Left lung (tissue), 10 donors: ENCODE results near the gene CENPK. TPM values are rescaled to one million over a fixed set of nuclear protein-coding genes. Genes with fewer than 3 reads are reported as not detected.

Experiments
- ATAC-seq: fragments of 200-7000 bp; cut with Tn5 transposase; one replicate; pipeline ENCODE4 v1.9.1; 2020; ENCODE audit warnings: moderate library complexity
- DNase-seq, 4 donors: peaks; one replicate each; pipeline ENCODE4 v3.0.0-alpha.2; 2013 to 2020
- H3K27ac ChIP-seq, 2 donors: fragments of 200-600 bp; sonication (generic) in 1 of 2; one replicate each; pipeline versions ENCODE4 v1.5.0 to v1.8.0; 2020 to 2021
- H3K27me3 ChIP-seq, 2 donors: fragments of 200-600 bp; sonication (generic) in 1 of 2; one replicate each; pipeline versions ENCODE4 v1.5.0 to v1.8.0; 2020 to 2021
- H3K36me3 ChIP-seq, 2 donors: fragments of 200-600 bp; sonication (generic) in 1 of 2; one replicate each; pipeline versions ENCODE4 v1.5.0 to v1.8.0; 2020 to 2021
- H3K4me1 ChIP-seq, 2 donors: fragments of 200-600 bp; one replicate each; pipeline ENCODE4 v1.8.0; 2021
- H3K4me3 ChIP-seq, 2 donors: fragments of 200-600 bp; sonication (generic) in 1 of 2; one replicate each; pipeline versions ENCODE4 v1.5.0 to v1.8.0; 2020 to 2021; ENCODE audit warnings: mild to moderate bottlenecking in 1 of 2
- H3K9me3 ChIP-seq, 2 donors: fragments of 200-600 bp; sonication (generic) in 1 of 2; one replicate each; pipeline versions ENCODE4 v1.5.0 to v1.8.0; 2020 to 2021
- intact Hi-C, 2 donors: fragments of 100-400 bp; cut with DNase I; formaldehyde crosslinking; loops; one replicate each; pipeline versions ENCODE4 v1.11.2 to v1.14.2; 2022
- polyA plus RNA-seq, 6 donors: library from polyadenylated mRNA; unstranded; fragments of 120-200 nt; gene quantifications; one replicate each; pipeline ENCODE4 v1.2.1, GENCODE V29; 2013; ENCODE audit not compliant: insufficient read length in 6 of 6
- total RNA-seq, 2 donors: library from RNA; stranded (reverse); fragmentation: NEBNext Ultra II Directional; extraction: Animal tissue kit (Norgen Biotek cat#: 25700); gene quantifications; one replicate each; pipeline ENCODE4 v1.2.1, GENCODE V29; 2021
- TF ChIP-seq, protein P1 (sequence below), 2 donors: fragments of 200-600 bp; sonication (generic) in 1 of 2; IDR thresholded peaks; one replicate each; pipeline versions ENCODE4 v1.5.0 to v1.8.0; 2021; ENCODE audit warnings: antibody characterized with exemption in 2 of 2
- donor health status: DM: no; HTN: yes; CAD: no.
- donor health status: DM: no; HTN: no; CAD: no.

CENPK gene
- total and polyA plus RNA-seq, 8 donors = 8.3 to 68.2 (median 48.4) TPM

GRCh38 chr5:65556718-65557117, 6.2 kb downstream of the CENPK start:
- TF ChIP-seq, protein P1, sequence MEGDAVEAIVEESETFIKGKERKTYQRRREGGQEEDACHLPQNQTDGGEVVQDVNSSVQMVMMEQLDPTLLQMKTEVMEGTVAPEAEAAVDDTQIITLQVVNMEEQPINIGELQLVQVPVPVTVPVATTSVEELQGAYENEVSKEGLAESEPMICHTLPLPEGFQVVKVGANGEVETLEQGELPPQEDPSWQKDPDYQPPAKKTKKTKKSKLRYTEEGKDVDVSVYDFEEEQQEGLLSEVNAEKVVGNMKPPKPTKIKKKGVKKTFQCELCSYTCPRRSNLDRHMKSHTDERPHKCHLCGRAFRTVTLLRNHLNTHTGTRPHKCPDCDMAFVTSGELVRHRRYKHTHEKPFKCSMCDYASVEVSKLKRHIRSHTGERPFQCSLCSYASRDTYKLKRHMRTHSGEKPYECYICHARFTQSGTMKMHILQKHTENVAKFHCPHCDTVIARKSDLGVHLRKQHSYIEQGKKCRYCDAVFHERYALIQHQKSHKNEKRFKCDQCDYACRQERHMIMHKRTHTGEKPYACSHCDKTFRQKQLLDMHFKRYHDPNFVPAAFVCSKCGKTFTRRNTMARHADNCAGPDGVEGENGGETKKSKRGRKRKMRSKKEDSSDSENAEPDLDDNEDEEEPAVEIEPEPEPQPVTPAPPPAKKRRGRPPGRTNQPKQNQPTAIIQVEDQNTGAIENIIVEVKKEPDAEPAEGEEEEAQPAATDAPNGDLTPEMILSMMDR (IDR thresholded peaks at IDR 0.05) = no peak
- no peak for DNase-seq
- no peak overlapping the region for H3K27ac ChIP-seq
- no peak overlapping the region for H3K4me3 ChIP-seq
- H3K27me3 ChIP-seq = no peaks in the 10 kb centered on the region
- no peaks in the 10 kb centered on the region for H3K36me3 ChIP-seq
- intact Hi-C loops = no loop called here
- ATAC-seq = no peak
- no peaks in the 10 kb centered on the region for H3K9me3 ChIP-seq
- H3K4me1 ChIP-seq = peaks cover 0 to under 1% of the 10 kb centered on the region in 2 donors

DNA sequence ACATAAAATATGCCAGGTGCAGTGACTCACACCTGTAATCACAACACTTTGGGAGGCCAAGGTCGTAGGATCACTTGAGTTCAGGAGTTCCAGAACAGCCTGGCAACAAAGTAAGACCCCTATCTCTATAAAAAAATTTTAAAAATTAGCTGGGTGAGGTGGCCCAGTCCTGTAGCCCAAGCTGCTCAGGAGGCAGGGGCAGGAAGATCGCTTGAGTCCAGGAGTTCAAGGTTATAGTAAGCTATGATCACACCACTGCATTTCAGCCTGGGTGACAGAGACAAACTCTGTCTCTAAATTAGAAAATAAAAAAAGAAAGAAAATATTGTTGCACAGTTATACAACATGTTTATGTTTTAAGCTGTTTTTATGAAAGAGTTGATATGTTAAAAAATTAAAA, 6.8 kb downstream of the CENPK start:
- TF ChIP-seq, protein P1 (IDR thresholded peaks at IDR 0.05) = no peak
- intact Hi-C loops = no loop called here
- H3K4me3 ChIP-seq = no peak overlapping the region
- H3K4me1 ChIP-seq = no peaks in the 10 kb centered on the region
- no peaks in the 10 kb centered on the region for H3K9me3 ChIP-seq
- no peak for ATAC-seq
- DNase-seq = no peak
- H3K36me3 ChIP-seq = no peaks in the 10 kb centered on the region
- H3K27me3 ChIP-seq = no peaks in the 10 kb centered on the region
- no peak overlapping the region for H3K27ac ChIP-seq

DNA sequence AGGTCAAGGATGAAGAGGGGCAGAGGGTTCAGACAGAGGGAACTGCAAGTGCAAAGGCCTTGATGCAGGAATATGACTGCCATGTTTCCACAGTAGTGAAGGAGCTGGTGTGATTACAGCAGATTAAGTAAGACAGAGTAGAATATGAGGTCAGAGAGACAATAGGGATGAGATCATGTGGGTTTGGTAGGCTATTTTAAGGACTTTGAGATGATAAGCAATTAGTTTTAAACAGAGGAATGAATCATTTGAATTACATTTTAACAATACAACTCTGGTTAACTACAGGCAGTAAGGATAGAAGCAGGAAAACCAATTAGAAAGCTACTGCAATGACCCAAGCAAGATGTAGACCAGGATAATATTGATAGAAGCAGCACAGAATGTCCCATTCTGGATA, 7.7 kb downstream of the CENPK start:
- ATAC-seq (no peak), DNase-seq (no peak)
- intact Hi-C loops = no loop called here
- H3K27me3 ChIP-seq = no peaks in the 10 kb centered on the region
- H3K4me3 ChIP-seq = no peak overlapping the region
- H3K9me3 ChIP-seq = no peaks in the 10 kb centered on the region
- H3K36me3 ChIP-seq = no peaks in the 10 kb centered on the region
- H3K27ac ChIP-seq = no peak overlapping the region
- H3K4me1 ChIP-seq = no peaks in the 10 kb centered on the region
- TF ChIP-seq, protein P1 (IDR thresholded peaks at IDR 0.05) = no peak

GRCh38 chr5:65553941-65554340, 9.0 kb downstream of the CENPK start:
- DNase-seq (no peak), ATAC-seq (no peak)
- Histone ChIP-seq H3K27me3 (no peaks in the 10 kb centered on the region), H3K9me3 (no peaks in the 10 kb centered on the region), H3K27ac (no peak overlapping the region), H3K4me3 (no peak overlapping the region), H3K36me3 (no peaks in the 10 kb centered on the region), H3K4me1 (no peaks in the 10 kb centered on the region)
- intact Hi-C loops = no loop called here
- TF ChIP-seq, protein P1 (IDR thresholded peaks at IDR 0.05) = no peak

DNA sequence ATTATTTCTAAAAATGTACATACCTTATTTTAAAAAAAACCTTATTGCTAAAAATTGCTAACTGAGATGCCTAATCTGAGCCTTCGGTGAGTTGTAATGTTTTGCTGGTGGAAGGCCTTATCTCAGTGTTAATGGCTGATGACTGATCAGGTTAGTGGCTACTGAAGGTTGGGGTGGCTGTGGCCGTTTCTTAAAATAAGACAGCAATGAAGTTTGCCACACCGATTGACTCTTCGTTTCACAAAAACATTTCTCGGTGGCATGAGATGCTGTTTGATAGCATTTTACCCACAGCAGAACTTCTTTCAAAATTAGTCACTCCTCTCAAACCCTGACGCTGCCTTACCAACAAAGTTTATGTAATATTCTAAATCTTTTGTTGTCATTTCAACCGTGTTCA, 14.7 kb downstream of the CENPK start:
- Histone ChIP-seq H3K27me3 (no peaks in the 10 kb centered on the region), H3K4me1 (no peaks in the 10 kb centered on the region), H3K4me3 (no peak overlapping the region), H3K9me3 (no peaks in the 10 kb centered on the region), H3K27ac (no peak overlapping the region), H3K36me3 (no peaks in the 10 kb centered on the region)
- intact Hi-C loops = no loop called here
- DNase-seq (no peak), ATAC-seq (no peak)
- TF ChIP-seq, protein P1 (IDR thresholded peaks at IDR 0.05) = no peak
